Stimulated activated CD4-positive, alpha-beta T cell treated with anti-CD3 and anti-CD28 coated beads, Interleukin-2, amount 100 ng/mL, for 24 hours (primary cell): ENCODE data around the gene GKN2.

Source experiments
- DNase-seq, 2 donors: peaks; one replicate each; pipeline ENCODE4 v3.0.0-alpha.2; 2020

Gene GKN2, protein sequence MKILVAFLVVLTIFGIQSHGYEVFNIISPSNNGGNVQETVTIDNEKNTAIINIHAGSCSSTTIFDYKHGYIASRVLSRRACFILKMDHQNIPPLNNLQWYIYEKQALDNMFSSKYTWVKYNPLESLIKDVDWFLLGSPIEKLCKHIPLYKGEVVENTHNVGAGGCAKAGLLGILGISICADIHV

DNA sequence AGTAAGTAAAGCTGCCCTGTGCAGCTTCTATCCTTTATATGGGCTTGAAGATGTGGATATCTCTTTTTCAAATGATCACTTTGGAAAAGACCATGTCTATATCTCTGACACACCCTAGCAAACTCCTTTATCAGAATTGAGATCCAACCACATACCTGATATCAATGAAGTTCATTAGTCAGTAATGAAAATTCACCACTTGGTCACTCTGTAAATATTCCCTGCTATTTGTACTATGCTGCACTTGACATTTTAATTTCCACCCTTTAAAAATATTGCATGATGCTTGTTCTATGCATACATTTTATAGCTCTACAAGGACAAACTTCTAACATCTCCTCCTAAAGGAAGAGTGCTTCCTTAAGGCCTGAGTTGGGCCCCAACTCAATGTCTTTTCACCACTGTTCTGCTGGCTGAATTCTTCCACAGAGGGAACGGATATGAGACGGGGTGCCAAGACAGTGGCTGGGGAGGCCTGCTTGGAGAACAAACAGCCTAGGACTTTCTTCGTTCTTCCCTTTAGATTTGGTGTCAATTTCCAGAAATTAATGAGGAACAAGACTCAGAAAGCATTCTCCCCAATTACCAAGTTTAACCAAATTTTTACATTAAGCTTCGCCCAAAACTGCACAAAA lies at the start of gene GKN2:
GKN2 (minus strand) TSS at position 7 of the 635 bp plus-strand sequence. CDS start 32 bp downstream, outside the sequence.
- no peak for DNase-seq

- no peak for DNase-seq
These were observed 49.2 kb upstream of the GKN2 start for GRCh38 chr2:69001879-69002278.

GRCh38 chr2:68997401-68997800 lies 44.7 kb upstream of the GKN2 start:
- no peak for DNase-seq

- no peak for DNase-seq
These were observed 43.2 kb upstream of the GKN2 start for GRCh38 chr2:68995916-68996315.

- no peak for DNase-seq
These were observed 42.2 kb upstream of the GKN2 start for GRCh38 chr2:68994864-68995263.

DNA sequence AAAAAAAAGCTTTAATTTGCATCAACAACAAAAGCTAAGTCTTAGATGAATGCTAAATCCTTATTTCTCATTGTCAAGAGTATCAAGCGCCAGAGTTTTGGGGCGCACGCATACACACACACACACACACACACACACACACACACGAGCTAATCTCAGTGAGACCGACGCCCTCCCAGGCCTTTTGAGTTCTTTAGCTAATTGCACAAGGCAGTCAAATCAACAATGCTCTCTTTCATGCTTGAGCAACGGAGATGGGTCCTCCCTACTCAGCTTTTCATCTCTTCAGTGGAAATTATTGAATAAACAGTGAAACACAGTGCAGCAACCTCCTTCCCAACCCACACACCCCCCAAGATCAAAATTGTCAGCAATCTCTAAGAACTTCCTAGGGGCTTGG lies 41.0 kb upstream of the GKN2 start:
- DNase-seq, result no peak

- no peak for DNase-seq
These were observed 40.2 kb upstream of the GKN2 start for GRCh38 chr2:68992933-68993332.

GRCh38 chr2:68992341-68992740 lies 39.6 kb upstream of the GKN2 start:
- DNase-seq, result no peak

GRCh38 chr2:68989035-68989434 lies 36.3 kb upstream of the GKN2 start:
- DNase-seq, result no peak

- DNase-seq, result no peak
These were observed 34.4 kb upstream of the GKN2 start for GRCh38 chr2:68987021-68987503.

DNA sequence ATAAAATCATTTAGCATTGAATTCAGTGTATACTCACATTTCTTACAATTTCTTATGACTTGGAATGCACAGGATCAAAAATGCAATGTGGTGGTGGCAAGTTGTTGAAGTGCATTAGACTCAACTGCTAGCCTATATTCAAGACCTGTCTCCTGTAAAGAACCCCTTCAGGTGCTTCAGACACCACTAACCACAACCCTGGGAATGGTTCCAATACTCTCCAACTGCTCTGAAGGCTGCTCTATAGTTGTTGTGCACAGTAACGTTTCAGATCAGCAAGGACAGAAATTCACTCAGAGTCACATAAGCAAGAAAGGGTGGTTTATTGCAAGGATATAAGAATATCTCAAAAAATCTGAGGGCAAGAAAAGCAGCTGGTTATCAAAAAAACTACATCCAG lies 28.3 kb upstream of the GKN2 start:
- no peak for DNase-seq

- DNase-seq, result no peak
These were observed 25.4 kb upstream of the GKN2 start for GRCh38 chr2:68978098-68978497.

DNA sequence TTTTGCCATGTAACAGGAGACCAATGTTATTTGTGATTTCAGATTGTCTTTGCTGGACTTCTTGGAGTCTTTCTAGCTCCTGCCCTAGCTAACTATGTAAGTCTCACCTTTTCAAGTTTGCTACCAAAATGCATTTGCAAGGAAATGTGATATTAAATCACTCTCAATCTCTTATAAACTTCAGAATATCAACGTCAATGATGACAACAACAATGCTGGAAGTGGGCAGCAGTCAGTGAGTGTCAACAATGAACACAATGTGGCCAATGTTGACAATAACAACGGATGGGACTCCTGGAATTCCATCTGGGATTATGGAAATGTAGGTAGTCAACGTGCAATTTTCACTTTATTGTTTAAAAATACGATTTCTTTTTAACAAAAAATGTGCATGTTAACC lies 24.8 kb upstream of the GKN2 start:
- DNase-seq, result no peak

GRCh38 chr2:68975844-68976243 lies 23.2 kb upstream of the GKN2 start:
- no peak for DNase-seq

DNA sequence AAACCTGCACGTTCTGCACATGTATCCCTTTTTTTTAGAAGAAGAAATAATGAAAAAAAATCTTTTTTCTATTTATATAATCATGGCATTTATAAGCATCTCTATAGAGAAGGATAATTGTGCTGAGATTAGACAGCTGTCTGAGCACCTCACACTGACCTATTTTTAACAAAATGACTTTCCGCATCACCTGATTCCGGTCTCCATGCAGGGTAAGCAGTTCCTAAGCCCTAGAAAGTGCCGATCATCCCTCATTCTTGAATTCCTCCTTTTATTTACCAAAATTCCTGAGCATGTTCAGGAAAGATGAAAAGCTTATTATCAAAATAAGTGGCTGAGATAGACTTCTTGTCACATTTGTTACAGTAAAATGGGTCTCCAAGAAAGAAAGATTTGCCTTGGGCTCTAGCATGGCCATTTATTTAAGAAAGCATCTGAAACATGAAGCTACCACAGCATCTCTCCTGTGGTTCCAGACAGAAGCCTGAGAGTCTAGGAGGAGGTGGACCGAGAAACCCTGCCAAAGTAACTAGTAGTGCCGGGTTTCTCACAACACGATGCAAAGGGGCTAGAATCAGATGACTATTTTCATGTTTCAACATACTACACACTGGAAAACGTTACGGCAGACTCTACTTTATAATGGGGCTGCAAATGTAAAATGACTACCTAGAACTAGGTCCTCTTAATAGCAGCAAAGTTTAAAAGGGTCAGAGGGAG lies 22.4 kb upstream of the GKN2 start:
- no peak for DNase-seq

- no peak for DNase-seq
These were observed 21.6 kb upstream of the GKN2 start, which contains the start of gene GKN1 for GRCh38 chr2:68974251-68974650. Gene GKN1 (plus strand): TSS chr2:68974636. CDS start chr2:68974678, 42 bp downstream.

GRCh38 chr2:68971591-68972231 lies 19.0 kb upstream of the GKN2 start:
- no peak for DNase-seq

DNA sequence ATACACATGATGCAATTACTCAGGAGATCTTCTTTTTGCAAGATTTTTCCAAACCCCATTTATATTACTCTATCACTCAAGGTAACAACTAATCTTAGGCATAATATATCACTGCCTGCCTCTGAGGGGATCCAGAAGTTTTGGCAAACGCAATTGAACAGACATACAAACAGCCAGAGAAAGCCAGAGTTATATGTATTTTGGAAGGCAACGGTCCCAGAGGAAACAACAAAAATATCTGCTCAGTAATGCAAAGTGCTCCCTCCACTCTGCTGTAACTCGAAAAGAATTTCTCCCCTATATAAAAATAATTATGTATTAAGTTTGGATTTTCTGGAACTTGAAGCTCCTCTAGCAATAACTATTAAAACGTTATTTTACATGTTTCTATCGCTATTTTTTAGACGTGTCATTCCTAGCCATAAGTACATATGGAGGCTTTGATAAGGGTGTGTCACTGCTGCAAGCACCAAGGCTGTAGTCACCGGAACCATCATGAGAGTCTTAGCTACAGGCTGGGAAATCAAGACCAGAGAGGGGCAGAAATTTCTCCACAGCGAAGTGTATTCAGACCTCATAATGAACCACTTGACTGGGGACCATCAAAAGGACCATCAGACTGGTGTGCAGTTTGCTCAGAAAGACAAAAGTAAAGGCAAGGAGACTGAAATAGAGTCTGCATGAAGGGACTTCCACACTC lies 18.0 kb upstream of the GKN2 start:
- DNase-seq, result no peak

- DNase-seq, result no peak
These were observed 17.2 kb upstream of the GKN2 start for GRCh38 chr2:68969736-68970490.

DNA sequence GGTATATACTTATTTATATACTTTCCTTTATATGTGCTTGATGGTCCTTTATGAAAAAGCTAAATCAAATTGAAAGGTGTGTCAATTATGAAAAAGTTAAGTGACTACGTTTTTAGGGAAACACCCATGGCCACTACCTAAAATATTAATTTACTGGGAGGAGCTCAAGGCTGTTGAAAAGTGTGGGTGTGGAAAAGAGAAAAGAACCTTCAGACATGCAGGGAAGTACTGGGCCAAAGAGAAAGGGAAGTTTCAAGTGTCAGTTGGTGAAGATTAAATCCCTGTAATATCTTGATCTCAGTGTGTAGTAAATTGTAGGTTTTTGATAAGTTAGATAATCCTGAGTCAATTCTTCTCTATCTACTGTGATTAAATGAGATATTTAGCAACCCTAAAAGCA lies 15.5 kb upstream of the GKN2 start:
- DNase-seq, result no peak

DNA sequence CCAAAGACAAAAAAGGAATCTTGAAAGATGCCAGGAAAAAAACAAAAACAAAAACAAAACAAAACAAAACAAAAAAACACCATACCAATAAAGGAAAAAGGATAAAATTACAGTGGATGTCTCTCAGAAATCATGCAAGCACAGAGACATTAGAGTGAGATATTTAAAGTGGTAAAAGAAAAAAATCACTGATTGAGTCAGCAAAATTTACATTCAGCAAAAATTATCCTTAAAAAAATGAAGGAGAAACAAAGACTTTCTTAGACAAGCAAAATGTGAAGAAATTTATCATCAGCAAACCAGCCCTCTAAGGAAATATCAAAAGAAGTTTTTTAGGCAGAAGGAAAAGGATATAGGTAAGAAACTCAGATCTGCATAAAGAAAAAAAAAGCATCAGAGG lies 11.6 kb upstream of the GKN2 start:
- DNase-seq, result no peak

DNA sequence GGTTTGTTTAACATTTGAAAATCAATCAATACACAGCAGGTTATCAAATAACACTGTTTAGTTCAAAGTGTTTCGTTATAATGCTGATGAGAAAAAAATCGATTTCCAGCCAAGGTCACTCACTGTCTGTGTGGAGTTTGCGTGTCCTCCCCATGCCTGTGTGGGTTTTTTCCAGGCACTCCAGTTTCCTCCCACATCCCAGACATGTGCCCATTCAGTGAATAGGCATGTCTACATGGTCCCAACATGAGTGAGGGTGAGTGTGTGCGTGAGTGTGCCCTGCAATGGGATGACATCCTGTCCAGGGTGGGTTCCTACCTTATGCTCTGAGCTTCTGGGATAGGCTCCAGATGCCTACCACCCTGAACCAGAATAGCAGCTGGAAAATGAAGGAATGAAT lies 8.7 kb upstream of the GKN2 start:
- DNase-seq, result no peak
